Erythroblast (primary cell): Measurements from ENCODE around the gene FUT3.

Experiments used
- GATA1 ChIP-seq: IDR thresholded peaks from 2 replicates; pipeline ENCODE4 v1.6.1; 2011; ENCODE audit warnings: low read depth, mild to moderate bottlenecking, control low read depth, low read length, moderate library complexity
- POLR2A ChIP-seq: IDR thresholded peaks from 2 replicates; pipeline ENCODE4 v1.6.1; 2011; ENCODE audit warnings: mild to moderate bottlenecking, low read length

DNA sequence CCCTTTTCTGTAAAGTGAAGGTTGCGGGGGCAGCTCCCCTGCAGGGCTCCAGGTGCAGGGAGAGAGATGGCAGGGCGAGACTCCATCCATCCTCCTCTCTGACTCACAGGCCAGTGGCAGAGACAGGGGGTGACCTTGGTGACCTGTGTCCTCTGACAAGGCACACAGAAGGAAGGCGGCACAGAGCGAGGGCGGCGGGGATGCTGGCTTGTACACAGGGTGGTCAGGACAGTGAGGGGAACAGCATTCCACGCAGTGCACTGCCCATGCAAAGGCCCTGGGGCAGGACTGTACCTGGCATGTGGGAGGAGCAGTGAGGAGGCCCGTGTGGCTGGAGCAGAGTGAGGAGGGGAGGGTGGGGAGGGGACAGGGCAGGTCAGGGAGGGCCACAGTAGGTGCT, 44.6 kb upstream of the FUT3 start:
- TF ChIP-seq POLR2A = no peak
- no peak for TF ChIP-seq GATA1
